DND-41 (cell line): Measurements from ENCODE around the gene AUTS2.

Source experiments
- EZH2 ChIP-seq: IDR thresholded peaks from 3 replicates; pipeline ENCODE4 v1.6.1; 2012; ENCODE audit warnings: borderline replicate concordance, low read depth, mild to moderate bottlenecking, moderate library complexity, low read length, inconsistent platforms; ENCODE audit not compliant: severe bottlenecking
- TF ChIP-seq, protein P1 (sequence below): IDR thresholded peaks from 2 replicates; pipeline ENCODE4 v1.5.1; 2012; ENCODE audit warnings: borderline replicate concordance, low read length, moderate library complexity, mild to moderate bottlenecking; ENCODE audit not compliant: poor library complexity, severe bottlenecking; ENCODE audit errors: extremely low read depth

DNA sequence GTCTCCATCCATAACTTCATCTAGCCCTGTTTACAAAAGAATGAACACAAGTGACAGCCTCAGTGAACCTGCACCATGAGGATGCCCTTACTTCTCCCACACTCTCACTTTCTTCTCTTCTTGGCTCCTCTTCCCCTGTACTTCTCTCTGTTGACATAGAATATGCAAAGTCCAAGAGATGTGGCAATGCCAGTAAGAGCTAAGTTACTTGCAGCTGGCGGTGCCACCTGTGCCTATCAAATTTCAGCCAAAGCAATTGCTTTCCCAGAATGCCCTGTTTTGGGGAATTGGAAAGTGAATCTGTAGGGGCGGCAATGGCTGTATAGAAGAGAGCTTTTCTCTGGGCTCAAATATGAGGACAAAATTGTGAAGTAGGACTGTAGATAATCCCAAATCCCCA, 557.8 kb downstream of the AUTS2 start:
- TF ChIP-seq, protein P1, sequence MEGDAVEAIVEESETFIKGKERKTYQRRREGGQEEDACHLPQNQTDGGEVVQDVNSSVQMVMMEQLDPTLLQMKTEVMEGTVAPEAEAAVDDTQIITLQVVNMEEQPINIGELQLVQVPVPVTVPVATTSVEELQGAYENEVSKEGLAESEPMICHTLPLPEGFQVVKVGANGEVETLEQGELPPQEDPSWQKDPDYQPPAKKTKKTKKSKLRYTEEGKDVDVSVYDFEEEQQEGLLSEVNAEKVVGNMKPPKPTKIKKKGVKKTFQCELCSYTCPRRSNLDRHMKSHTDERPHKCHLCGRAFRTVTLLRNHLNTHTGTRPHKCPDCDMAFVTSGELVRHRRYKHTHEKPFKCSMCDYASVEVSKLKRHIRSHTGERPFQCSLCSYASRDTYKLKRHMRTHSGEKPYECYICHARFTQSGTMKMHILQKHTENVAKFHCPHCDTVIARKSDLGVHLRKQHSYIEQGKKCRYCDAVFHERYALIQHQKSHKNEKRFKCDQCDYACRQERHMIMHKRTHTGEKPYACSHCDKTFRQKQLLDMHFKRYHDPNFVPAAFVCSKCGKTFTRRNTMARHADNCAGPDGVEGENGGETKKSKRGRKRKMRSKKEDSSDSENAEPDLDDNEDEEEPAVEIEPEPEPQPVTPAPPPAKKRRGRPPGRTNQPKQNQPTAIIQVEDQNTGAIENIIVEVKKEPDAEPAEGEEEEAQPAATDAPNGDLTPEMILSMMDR: no peak
- no peak for TF ChIP-seq EZH2
